BE2C (cell line): ENCODE results near the gene SLC5A10.

Experiments
- DNase-seq: peaks from one replicate; pipeline ENCODE4 v3.0.0-alpha.2; 2020
- H3K27me3 ChIP-seq: fragments of 250-450 bp; sonication (Bioruptor Pico); 2 replicates; pipeline ENCODE4 v1.5.1; 2020; ENCODE audit warnings: mild to moderate bottlenecking
- H3K36me3 ChIP-seq: fragments of 250-450 bp; sonication (Bioruptor Pico); 2 replicates; pipeline ENCODE4 v1.5.1; 2020; ENCODE audit warnings: mild to moderate bottlenecking
- H3K4me1 ChIP-seq: fragments of 250-450 bp; sonication (Bioruptor Pico); 2 replicates; pipeline ENCODE4 v1.5.1; 2020
- H3K4me3 ChIP-seq: 2 replicates; pipeline ENCODE4 v1.5.1; 2011; ENCODE audit warnings: low read depth, low read length
- H3K9me3 ChIP-seq: fragments of 250-450 bp; sonication (Bioruptor Pico); 2 replicates; pipeline ENCODE4 v1.5.1; 2020
- CTCF ChIP-seq: IDR thresholded peaks from 2 replicates; pipeline ENCODE4 v1.5.1; 2012; ENCODE audit warnings: mild to moderate bottlenecking, low read depth, low read length

The SLC5A10 gene

GRCh38 chr17:18976201-18976600 lies 24.2 kb downstream of the SLC5A10 start:
- Histone ChIP-seq H3K4me3 (no peak overlapping the region), H3K36me3 (no peaks in the 10 kb centered on the region), H3K4me1 (no peaks in the 10 kb centered on the region), H3K9me3 (no peaks in the 10 kb centered on the region), H3K27me3 (no peaks in the 10 kb centered on the region)
- DNase-seq = no peak
- TF ChIP-seq CTCF = no peak

- Histone ChIP-seq H3K27me3 (no peaks in the 10 kb centered on the region), H3K36me3 (no peaks in the 10 kb centered on the region), H3K4me3 (no peak overlapping the region), H3K9me3 (no peaks in the 10 kb centered on the region), H3K4me1 (no peaks in the 10 kb centered on the region)
- no peak for TF ChIP-seq CTCF
- DNase-seq = no peak
Measured at GRCh38 chr17:18977021-18977420, 25.1 kb downstream of the SLC5A10 start.

- Histone ChIP-seq H3K27me3 (no peaks in the 10 kb centered on the region), H3K36me3 (no peaks in the 10 kb centered on the region), H3K4me3 (no peak overlapping the region), H3K4me1 (no peaks in the 10 kb centered on the region), H3K9me3 (no peaks in the 10 kb centered on the region)
- TF ChIP-seq CTCF = no peak
- DNase-seq = no peak
Measured at GRCh38 chr17:18977646-18978045, 25.7 kb downstream of the SLC5A10 start.

GRCh38 chr17:18978050-18978449 lies 26.1 kb downstream of the SLC5A10 start:
- no peaks in the 10 kb centered on the region for H3K4me1 ChIP-seq
- no peaks in the 10 kb centered on the region for H3K9me3 ChIP-seq
- no peak overlapping the region for H3K4me3 ChIP-seq
- no peaks in the 10 kb centered on the region for H3K36me3 ChIP-seq
- no peak for DNase-seq
- TF ChIP-seq CTCF = no peak
- H3K27me3 ChIP-seq = no peaks in the 10 kb centered on the region

DNA sequence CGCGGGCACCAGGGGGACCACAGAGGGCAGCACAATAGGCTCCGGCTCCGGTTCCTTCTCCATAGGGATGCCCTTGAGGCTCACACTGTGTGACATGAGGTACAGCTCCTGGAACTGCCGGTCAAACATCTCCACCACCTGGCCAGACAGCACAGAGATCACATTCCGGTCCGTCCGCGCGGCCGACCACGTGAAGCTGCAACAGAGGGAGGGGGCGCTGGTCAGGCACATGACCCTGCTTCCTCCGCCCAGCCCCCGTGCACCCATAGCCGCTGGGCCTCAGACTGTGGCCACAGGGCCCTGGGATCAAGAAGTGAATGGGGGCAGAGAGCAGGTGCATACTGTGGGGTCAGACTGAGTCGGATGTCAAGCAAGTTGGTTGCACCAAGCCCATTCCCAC lies 26.7 kb downstream of the SLC5A10 start:
- Histone ChIP-seq H3K36me3 (no peaks in the 10 kb centered on the region), H3K4me1 (no peaks in the 10 kb centered on the region), H3K9me3 (no peaks in the 10 kb centered on the region), H3K4me3 (no peak overlapping the region), H3K27me3 (no peaks in the 10 kb centered on the region)
- no peak for DNase-seq
- no peak for TF ChIP-seq CTCF

GRCh38 chr17:18980682-18981334 lies 28.8 kb downstream of the SLC5A10 start:
- Histone ChIP-seq H3K36me3 (no peaks in the 10 kb centered on the region), H3K4me3 (no peak overlapping the region), H3K9me3 (no peaks in the 10 kb centered on the region), H3K4me1 (no peaks in the 10 kb centered on the region), H3K27me3 (no peaks in the 10 kb centered on the region)
- no peak for DNase-seq
- TF ChIP-seq CTCF = no peak
